DOHH2 (cell line): ENCODE data around the gene GNLY.

Source experiments
- H3F3A ChIP-seq: fragments of 200-600 bp; sonication (generic), shearing (Covaris generic); 2 replicates; pipeline ENCODE4 v1.6.0; 2016; ENCODE audit warnings: antibody characterized with exemption, mild to moderate bottlenecking; ENCODE audit not compliant: control insufficient read depth, insufficient read depth
- H3K27ac ChIP-seq: fragments of 200-600 bp; sonication (generic); 2 replicates; pipeline ENCODE4 v1.5.1; 2014; ENCODE audit warnings: low read depth, mild to moderate bottlenecking, low read length, moderate library complexity
- H3K27me3 ChIP-seq: fragments of 200-600 bp; sonication (generic); 2 replicates; pipeline ENCODE4 v1.6.1; 2014; ENCODE audit warnings: mild to moderate bottlenecking, low read length, mixed read lengths; ENCODE audit not compliant: control insufficient read depth
- H3K36me3 ChIP-seq: fragments of 200-600 bp; sonication (generic); 2 replicates; pipeline ENCODE4 v1.6.1; 2014; ENCODE audit warnings: mild to moderate bottlenecking, low read length, moderate library complexity, mixed read lengths; ENCODE audit not compliant: control insufficient read depth
- H3K4me1 ChIP-seq: fragments of 200-600 bp; sonication (generic); 2 replicates; pipeline ENCODE4 v1.6.1; 2014; ENCODE audit warnings: mild to moderate bottlenecking, low read length, mixed read lengths; ENCODE audit not compliant: control insufficient read depth
- H3K4me2 ChIP-seq: fragments of 200-600 bp; sonication (generic); 2 replicates; pipeline ENCODE4 v1.6.0; 2014; ENCODE audit warnings: mild to moderate bottlenecking, low read length, moderate library complexity
- H3K4me3 ChIP-seq: fragments of 200-600 bp; sonication (generic); 2 replicates; pipeline ENCODE4 v1.5.1; 2014; ENCODE audit warnings: mild to moderate bottlenecking, low read length, mixed read lengths
- H3K79me2 ChIP-seq: fragments of 200-600 bp; sonication (generic); 2 replicates; pipeline ENCODE4 v1.6.1; 2014; ENCODE audit warnings: mild to moderate bottlenecking, low read length, mixed read lengths; ENCODE audit not compliant: control insufficient read depth
- H3K9me2 ChIP-seq: fragments of 200-600 bp; sonication (generic); replicated peaks from 2 replicates; pipeline ENCODE4 v1.6.1; 2014; ENCODE audit warnings: mild to moderate bottlenecking, low read length, mixed read lengths; ENCODE audit not compliant: control insufficient read depth
- H3K9me3 ChIP-seq: fragments of 200-600 bp; sonication (generic); 2 replicates; pipeline ENCODE4 v1.6.1; 2014; ENCODE audit warnings: antibody characterized with exemption, low read length, mixed read lengths; ENCODE audit not compliant: control insufficient read depth, insufficient read depth
- H4K20me1 ChIP-seq: fragments of 200-600 bp; sonication (generic); 2 replicates; pipeline ENCODE4 v1.6.0; 2014; ENCODE audit warnings: low read depth, mild to moderate bottlenecking, antibody characterized with exemption, low read length, moderate library complexity; ENCODE audit not compliant: control insufficient read depth, insufficient read depth
- CTCF ChIP-seq: fragments of 200-600 bp; sonication (generic); IDR thresholded peaks from one replicate; pipeline ENCODE4 v1.5.1; 2014; ENCODE audit warnings: antibody characterized with exemption, mild to moderate bottlenecking, low read depth, low read length; ENCODE audit not compliant: poor library complexity, severe bottlenecking
- EZH2phosphoT487 ChIP-seq: fragments of 200-600 bp; sonication (generic); IDR thresholded peaks from 2 replicates; pipeline ENCODE4 v1.6.1; 2017; ENCODE audit warnings: borderline replicate concordance, mild to moderate bottlenecking, antibody characterized with exemption, low read length, moderate library complexity, mixed read lengths

Gene GNLY

DNA sequence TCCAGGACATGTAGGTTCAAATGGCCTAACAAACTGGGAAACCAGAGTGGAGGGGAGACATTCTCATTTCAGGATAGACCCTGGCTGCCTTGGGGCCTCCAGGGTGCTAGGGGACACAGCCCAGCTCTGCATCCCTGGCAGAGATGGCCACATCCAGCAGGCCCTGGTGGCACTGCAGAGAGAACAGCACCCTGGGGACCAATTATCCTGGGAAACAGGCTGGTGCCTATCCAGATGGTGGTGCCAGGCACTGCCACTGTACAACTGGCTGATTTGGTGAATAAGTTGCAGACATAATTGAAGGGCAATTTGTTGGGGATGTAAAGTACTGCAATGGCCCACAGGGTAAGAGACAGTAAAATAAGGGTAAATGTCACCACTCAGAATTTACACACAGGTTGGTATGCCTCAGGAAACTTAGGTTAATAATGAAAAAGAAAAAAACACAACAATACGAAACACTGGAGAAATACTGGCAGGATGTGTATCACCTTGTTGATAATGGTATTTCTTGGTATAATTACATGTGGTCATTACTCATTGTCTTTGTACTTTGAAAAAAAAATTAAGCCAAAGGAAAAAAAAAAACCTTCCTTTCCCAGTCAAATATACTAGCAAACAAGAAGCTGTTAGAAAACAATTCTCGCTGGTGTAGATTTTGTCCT lies 13.3 kb upstream of the GNLY start:
- no peaks in the 10 kb centered on the region for H3F3A ChIP-seq
- H3K9me3 ChIP-seq, result no peaks in the 10 kb centered on the region
- H3K9me2 ChIP-seq, result no peaks in the 10 kb centered on the region
- no peak overlapping the region for H3K4me3 ChIP-seq
- no peak overlapping the region for H3K27ac ChIP-seq
- H4K20me1 ChIP-seq, result no peaks in the 10 kb centered on the region
- H3K36me3 ChIP-seq, result no peaks in the 10 kb centered on the region
- H3K4me1 ChIP-seq, result no peaks in the 10 kb centered on the region
- TF ChIP-seq CTCF (no peak), EZH2phosphoT487 (no peak)
- H3K79me2 ChIP-seq, result no peaks in the 10 kb centered on the region
- H3K27me3 ChIP-seq, result peaks cover 10% of the 10 kb centered on the region
- no peak overlapping the region for H3K4me2 ChIP-seq

GRCh38 chr2:85681372-85681763 lies 12.8 kb upstream of the GNLY start:
- Histone ChIP-seq H3K36me3 (no peaks in the 10 kb centered on the region), H3K79me2 (no peaks in the 10 kb centered on the region), H3K9me2 (no peaks in the 10 kb centered on the region), H3K4me2 (no peak overlapping the region), H3K4me3 (no peak overlapping the region), H3K9me3 (no peaks in the 10 kb centered on the region), H3K27ac (no peak overlapping the region), H4K20me1 (no peaks in the 10 kb centered on the region), H3K4me1 (no peaks in the 10 kb centered on the region), H3K27me3 (peaks cover 10% of the 10 kb centered on the region), H3F3A (no peaks in the 10 kb centered on the region)
- TF ChIP-seq CTCF (no peak), EZH2phosphoT487 (no peak)

GRCh38 chr2:85681776-85682175 lies 12.4 kb upstream of the GNLY start:
- H3K79me2 ChIP-seq, result no peaks in the 10 kb centered on the region
- TF ChIP-seq CTCF, result no peak
- no peak for TF ChIP-seq EZH2phosphoT487
- no peak overlapping the region for H3K27ac ChIP-seq
- no peaks in the 10 kb centered on the region for H3K4me1 ChIP-seq
- no peaks in the 10 kb centered on the region for H3K9me3 ChIP-seq
- H4K20me1 ChIP-seq, result no peaks in the 10 kb centered on the region
- peaks cover 13% of the 10 kb centered on the region for H3K27me3 ChIP-seq
- H3K4me2 ChIP-seq, result no peak overlapping the region
- no peaks in the 10 kb centered on the region for H3K9me2 ChIP-seq
- no peaks in the 10 kb centered on the region for H3F3A ChIP-seq
- no peak overlapping the region for H3K4me3 ChIP-seq
- H3K36me3 ChIP-seq, result no peaks in the 10 kb centered on the region
